MM.1S (cell line): ENCODE data around the gene CACNA1E.

ENCODE experiments used
- DNase-seq: peaks from one replicate; pipeline ENCODE4 v3.0.0-alpha.2; 2015
- H2AFZ ChIP-seq: fragments of 300-600 bp; sonication (generic); 2 replicates; pipeline ENCODE4 v1.6.0; 2016; ENCODE audit warnings: antibody characterized with exemption, low read length
- H3F3A ChIP-seq: fragments of 300-600 bp; sonication (generic); 2 replicates; pipeline ENCODE4 v1.6.1; 2016; ENCODE audit warnings: mild to moderate bottlenecking, antibody characterized with exemption, low read length, moderate library complexity, mixed read lengths; ENCODE audit not compliant: insufficient read depth
- H3K27ac ChIP-seq: fragments of 300-600 bp; sonication (generic); 2 replicates; pipeline ENCODE4 v1.5.1; 2016; ENCODE audit warnings: mild to moderate bottlenecking, low read length
- H3K27me3 ChIP-seq: fragments of 300-600 bp; sonication (generic); replicated peaks from 2 replicates; pipeline ENCODE4 v1.6.0; 2016; ENCODE audit warnings: low read length; ENCODE audit not compliant: insufficient read depth
- H3K36me3 ChIP-seq: fragments of 300-600 bp; sonication (generic); replicated peaks from 2 replicates; pipeline ENCODE4 v1.6.1; 2016; ENCODE audit warnings: mild to moderate bottlenecking, low read length, mixed read lengths; ENCODE audit not compliant: insufficient read depth
- H3K4me1 ChIP-seq: fragments of 300-600 bp; sonication (generic); 2 replicates; pipeline ENCODE4 v1.6.1; 2016; ENCODE audit warnings: low read length, mixed read lengths
- H3K4me2 ChIP-seq: fragments of 300-600 bp; sonication (generic); 2 replicates; pipeline ENCODE4 v1.6.0; 2016; ENCODE audit warnings: low read depth, low read length
- H3K4me3 ChIP-seq: fragments of 300-600 bp; sonication (generic); 2 replicates; pipeline ENCODE4 v1.5.1; 2016; ENCODE audit warnings: low read length, mixed read lengths
- H3K79me2 ChIP-seq: fragments of 300-600 bp; sonication (generic); 2 replicates; pipeline ENCODE4 v1.6.1; 2016; ENCODE audit warnings: mixed run types, low read length, mixed read lengths
- H3K9ac ChIP-seq: fragments of 300-600 bp; sonication (generic); 2 replicates; pipeline ENCODE4 v1.6.1; 2016; ENCODE audit warnings: low read length, mixed read lengths
- H3K9me2 ChIP-seq: fragments of 300-600 bp; sonication (generic); replicated peaks from 2 replicates; pipeline ENCODE4 v1.6.1; 2016; ENCODE audit warnings: mild to moderate bottlenecking, low read length, mixed read lengths; ENCODE audit not compliant: insufficient read depth
- H3K9me3 ChIP-seq: fragments of 300-600 bp; sonication (generic); replicated peaks from 2 replicates; pipeline ENCODE4 v1.6.1; 2016; ENCODE audit warnings: mild to moderate bottlenecking, low read length, mixed read lengths; ENCODE audit not compliant: insufficient read depth
- H4K20me1 ChIP-seq: fragments of 300-600 bp; sonication (generic); 2 replicates; pipeline ENCODE4 v1.6.1; 2016; ENCODE audit warnings: mild to moderate bottlenecking, low read length, moderate library complexity, mixed read lengths; ENCODE audit not compliant: insufficient read depth
- CTCF ChIP-seq: fragments of 300-600 bp; sonication (generic); IDR thresholded peaks from 2 replicates; pipeline ENCODE4 v1.5.1; 2016; ENCODE audit warnings: antibody characterized with exemption, low read length, mixed read lengths
- EZH2 ChIP-seq: fragments of 300-600 bp; sonication (generic); optimal IDR thresholded peaks from 2 replicates; pipeline ENCODE3; 2017; ENCODE audit warnings: low read depth, mild to moderate bottlenecking, antibody characterized with exemption, low read length, mixed read lengths
- EZH2phosphoT487 ChIP-seq: fragments of 300-600 bp; sonication (generic); IDR thresholded peaks from 2 replicates; pipeline ENCODE4 v1.6.1; 2018; ENCODE audit warnings: antibody characterized with exemption, low read length

Gene CACNA1E

GRCh38 chr1:181612100-181612499 is 128.8 kb downstream of the CACNA1E start:
- no peak for DNase-seq
- Histone ChIP-seq H3K4me3 (no peak overlapping the region), H3K4me1 (no peaks in the 10 kb centered on the region), H3K9me3 (no peaks in the 10 kb centered on the region), H3K27ac (no peak overlapping the region), H3K9ac (no peak overlapping the region), H3K27me3 (no peaks in the 10 kb centered on the region), H3K79me2 (no peaks in the 10 kb centered on the region), H3F3A (no peaks in the 10 kb centered on the region), H3K9me2 (no peaks in the 10 kb centered on the region), H3K36me3 (no peaks in the 10 kb centered on the region), H3K4me2 (no peak overlapping the region), H4K20me1 (no peaks in the 10 kb centered on the region), H2AFZ (no peak overlapping the region)
- no peak for TF ChIP-seq EZH2
- no peak for TF ChIP-seq CTCF
- no peak for TF ChIP-seq EZH2phosphoT487

GRCh38 chr1:181618559-181618958 is 135.2 kb downstream of the CACNA1E start:
- H3K27ac ChIP-seq, result no peak overlapping the region
- no peak for TF ChIP-seq EZH2phosphoT487
- TF ChIP-seq CTCF, result no peak
- TF ChIP-seq EZH2, result no peak
- H3K79me2 ChIP-seq, result no peaks in the 10 kb centered on the region
- no peak overlapping the region for H3K9ac ChIP-seq
- H3K4me2 ChIP-seq, result no peak overlapping the region
- H3K9me2 ChIP-seq, result no peaks in the 10 kb centered on the region
- DNase-seq, result no peak
- no peaks in the 10 kb centered on the region for H3F3A ChIP-seq
- no peaks in the 10 kb centered on the region for H3K9me3 ChIP-seq
- H2AFZ ChIP-seq, result no peak overlapping the region
- H4K20me1 ChIP-seq, result no peaks in the 10 kb centered on the region
- H3K4me1 ChIP-seq, result no peaks in the 10 kb centered on the region
- no peaks in the 10 kb centered on the region for H3K36me3 ChIP-seq
- no peak overlapping the region for H3K4me3 ChIP-seq
- no peaks in the 10 kb centered on the region for H3K27me3 ChIP-seq

GRCh38 chr1:181620183-181620582 is 136.9 kb downstream of the CACNA1E start:
- H2AFZ ChIP-seq, result no peak overlapping the region
- no peak overlapping the region for H3K9ac ChIP-seq
- H3K27ac ChIP-seq, result no peak overlapping the region
- H3K79me2 ChIP-seq, result no peaks in the 10 kb centered on the region
- no peaks in the 10 kb centered on the region for H3K9me3 ChIP-seq
- H3K9me2 ChIP-seq, result no peaks in the 10 kb centered on the region
- no peak for DNase-seq
- H3K4me3 ChIP-seq, result no peak overlapping the region
- H3K36me3 ChIP-seq, result no peaks in the 10 kb centered on the region
- H3K4me2 ChIP-seq, result no peak overlapping the region
- H3K4me1 ChIP-seq, result no peaks in the 10 kb centered on the region
- H3K27me3 ChIP-seq, result no peaks in the 10 kb centered on the region
- no peak for TF ChIP-seq EZH2
- TF ChIP-seq EZH2phosphoT487, result no peak
- TF ChIP-seq CTCF, result no peak
- no peaks in the 10 kb centered on the region for H3F3A ChIP-seq
- no peaks in the 10 kb centered on the region for H4K20me1 ChIP-seq
